ENCODE data around the gene TTC21A. TPM values are rescaled to one million over a fixed set of nuclear protein-coding genes. Genes with fewer than 3 reads are reported as not detected.

TTC21A gene
- total and polyA plus RNA-seq, 2 donors (not counting 1 experiment from before 2014, with no cell fraction given): 1.6 to 2.1 TPM

GRCh38 chr3:39177708-39178332 is 70.3 kb downstream of the TTC21A start:
- Histone ChIP-seq H3K9ac (ENCODE audit: insufficient read depth, low read length) (peak overlapping the region; percentile 79), H3K4me1 (ENCODE audit: control insufficient read depth, extremely low read depth, insufficient read depth, low read length) (peaks cover 20% of the 10 kb centered on the region), H4K20me1 (ENCODE audit: control insufficient read depth, extremely low read depth, insufficient read depth, low read length) (no peaks in the 10 kb centered on the region), H3K4me2 (ENCODE audit: extremely low read depth, insufficient read depth, low read length) (peak overlapping the region; percentile 87), H3K9me3 (ENCODE audit: control insufficient read depth, insufficient read depth, low read depth, low read length) (no peaks in the 10 kb centered on the region), H3K4me3 (replicated peaks in 1 of 4; ENCODE audit: control extremely low read depth in 1 of 4, insufficient read depth in 1 of 4, low read depth in 3 of 4, low read length in 4 of 4) (peak overlapping the region; percentile 36 to 68 (median 56)), H2AFZ (ENCODE audit: low read length) (no peak overlapping the region), H3K79me2 (ENCODE audit: control insufficient read depth, insufficient read depth, low read length) (no peaks in the 10 kb centered on the region), H3K27ac (ENCODE audit: insufficient read depth, low read length) (peak overlapping the region; percentile 87), H3K36me3 (ENCODE audit: control insufficient read depth, insufficient read depth, low read length) (no peaks in the 10 kb centered on the region), H3K27me3 (ENCODE audit: control insufficient read depth, insufficient read depth, low read length) (no peaks in the 10 kb centered on the region)
- peak; percentile 95 to 98 for DNase-seq (ENCODE audit: low read depth in 2 of 2)
- TF ChIP-seq, protein P1, sequence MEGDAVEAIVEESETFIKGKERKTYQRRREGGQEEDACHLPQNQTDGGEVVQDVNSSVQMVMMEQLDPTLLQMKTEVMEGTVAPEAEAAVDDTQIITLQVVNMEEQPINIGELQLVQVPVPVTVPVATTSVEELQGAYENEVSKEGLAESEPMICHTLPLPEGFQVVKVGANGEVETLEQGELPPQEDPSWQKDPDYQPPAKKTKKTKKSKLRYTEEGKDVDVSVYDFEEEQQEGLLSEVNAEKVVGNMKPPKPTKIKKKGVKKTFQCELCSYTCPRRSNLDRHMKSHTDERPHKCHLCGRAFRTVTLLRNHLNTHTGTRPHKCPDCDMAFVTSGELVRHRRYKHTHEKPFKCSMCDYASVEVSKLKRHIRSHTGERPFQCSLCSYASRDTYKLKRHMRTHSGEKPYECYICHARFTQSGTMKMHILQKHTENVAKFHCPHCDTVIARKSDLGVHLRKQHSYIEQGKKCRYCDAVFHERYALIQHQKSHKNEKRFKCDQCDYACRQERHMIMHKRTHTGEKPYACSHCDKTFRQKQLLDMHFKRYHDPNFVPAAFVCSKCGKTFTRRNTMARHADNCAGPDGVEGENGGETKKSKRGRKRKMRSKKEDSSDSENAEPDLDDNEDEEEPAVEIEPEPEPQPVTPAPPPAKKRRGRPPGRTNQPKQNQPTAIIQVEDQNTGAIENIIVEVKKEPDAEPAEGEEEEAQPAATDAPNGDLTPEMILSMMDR (conservative IDR thresholded peaks at IDR 0.05 in 1 of 2, IDR thresholded peaks at IDR 0.05 in 1 of 2; ENCODE audit: low read depth in 1 of 2, low read length in 2 of 2): no peak
- no peak for TF ChIP-seq EZH2 (IDR thresholded peaks at IDR 0.05; ENCODE audit: low read length, missing control alignments)

- peak overlapping the region; percentile 87 for H3K27ac ChIP-seq (ENCODE audit: insufficient read depth, low read length)
- no peaks in the 10 kb centered on the region for H3K79me2 ChIP-seq (ENCODE audit: control insufficient read depth, insufficient read depth, low read length)
- peak overlapping the region in 2 of 4 experiments; percentile 53 to 63 for H3K4me3 ChIP-seq (replicated peaks in 1 of 4; ENCODE audit: control extremely low read depth in 1 of 4, insufficient read depth in 1 of 4, low read depth in 3 of 4, low read length in 4 of 4)
- TF ChIP-seq EZH2 (IDR thresholded peaks at IDR 0.05; ENCODE audit: low read length, missing control alignments): no peak
- no peaks in the 10 kb centered on the region for H3K9me3 ChIP-seq (ENCODE audit: control insufficient read depth, insufficient read depth, low read depth, low read length)
- H3K27me3 ChIP-seq (ENCODE audit: control insufficient read depth, insufficient read depth, low read length): no peaks in the 10 kb centered on the region
- H3K4me2 ChIP-seq (ENCODE audit: extremely low read depth, insufficient read depth, low read length): peak overlapping the region; percentile 87
- no peak overlapping the region for H2AFZ ChIP-seq (ENCODE audit: low read length)
- peaks cover 20% of the 10 kb centered on the region for H3K4me1 ChIP-seq (ENCODE audit: control insufficient read depth, extremely low read depth, insufficient read depth, low read length)
- peak overlapping the region; percentile 79 for H3K9ac ChIP-seq (ENCODE audit: insufficient read depth, low read length)
- peak; percentile 40 to 48 for DNase-seq (ENCODE audit: low read depth in 2 of 2)
- H4K20me1 ChIP-seq (ENCODE audit: control insufficient read depth, extremely low read depth, insufficient read depth, low read length): no peaks in the 10 kb centered on the region
- no peaks in the 10 kb centered on the region for H3K36me3 ChIP-seq (ENCODE audit: control insufficient read depth, insufficient read depth, low read length)
Observed at GRCh38 chr3:39178553-39178952, 71.1 kb downstream of the TTC21A start.

DNA sequence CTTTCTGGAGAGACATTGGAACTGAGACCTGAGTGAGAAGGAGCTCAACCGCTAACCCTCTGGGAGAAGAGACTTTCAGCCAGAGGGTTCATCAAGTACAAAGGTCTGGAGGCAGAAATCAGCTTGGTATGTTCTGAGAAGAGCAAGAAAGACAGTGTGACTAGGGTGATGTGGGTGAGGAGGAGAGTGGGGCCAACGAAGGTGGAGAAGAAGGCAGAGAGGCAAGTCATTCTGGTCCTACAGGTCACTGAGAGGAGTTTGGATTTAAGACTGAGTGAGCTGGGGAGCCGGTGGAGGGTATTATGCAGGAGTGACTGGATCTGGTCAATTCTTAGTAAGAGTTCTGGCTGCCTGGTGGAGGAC is 72.7 kb downstream of the TTC21A start:
- H4K20me1 ChIP-seq (ENCODE audit: control insufficient read depth, extremely low read depth, insufficient read depth, low read length): no peaks in the 10 kb centered on the region
- peak overlapping the region; percentile 79 for H3K4me2 ChIP-seq (ENCODE audit: extremely low read depth, insufficient read depth, low read length)
- no peaks in the 10 kb centered on the region for H3K27me3 ChIP-seq (ENCODE audit: control insufficient read depth, insufficient read depth, low read length)
- peak overlapping the region; percentile 33 to 47 (median 38) for H3K4me3 ChIP-seq (replicated peaks in 1 of 4; ENCODE audit: control extremely low read depth in 1 of 4, insufficient read depth in 1 of 4, low read depth in 3 of 4, low read length in 4 of 4)
- no peak overlapping the region for H3K27ac ChIP-seq (ENCODE audit: insufficient read depth, low read length)
- H3K36me3 ChIP-seq (ENCODE audit: control insufficient read depth, insufficient read depth, low read length): no peaks in the 10 kb centered on the region
- H2AFZ ChIP-seq (ENCODE audit: low read length): peak overlapping the region; percentile 95
- no peak for DNase-seq (ENCODE audit: low read depth in 2 of 2)
- H3K4me1 ChIP-seq (ENCODE audit: control insufficient read depth, extremely low read depth, insufficient read depth, low read length): peaks cover 20% of the 10 kb centered on the region
- TF ChIP-seq, protein P1 (conservative IDR thresholded peaks at IDR 0.05 in 1 of 2, IDR thresholded peaks at IDR 0.05 in 1 of 2; ENCODE audit: low read depth in 1 of 2, low read length in 2 of 2): no peak
- no peak for TF ChIP-seq EZH2 (IDR thresholded peaks at IDR 0.05; ENCODE audit: low read length, missing control alignments)
- no peaks in the 10 kb centered on the region for H3K79me2 ChIP-seq (ENCODE audit: control insufficient read depth, insufficient read depth, low read length)
- no peaks in the 10 kb centered on the region for H3K9me3 ChIP-seq (ENCODE audit: control insufficient read depth, insufficient read depth, low read depth, low read length)
- H3K9ac ChIP-seq (ENCODE audit: insufficient read depth, low read length): peak overlapping the region; percentile 36

All from fibroblast of lung (primary cell).